HepG2 (cell line): ENCODE results near the gene DDX23. TPM values are rescaled to one million over a fixed set of nuclear protein-coding genes. Genes with fewer than 3 reads are reported as not detected.
A peak's percentile ranks its signal among the peaks of the same experiment; 100 is the strongest.

Experiments
- ADNP ChIP-seq: sonication (generic); formaldehyde crosslinking; IDR thresholded peaks from 2 replicates; pipeline ENCODE4 v1.4.0; 2020; ENCODE audit warnings: missing genetic modification reagents
- AHR ChIP-seq: IDR thresholded peaks from 2 replicates; pipeline ENCODE4 v1.6.1; 2018; ENCODE audit warnings: missing genetic modification reagents, missing compliant biosample characterization
- CEBPZ ChIP-seq: IDR thresholded peaks from 2 replicates; pipeline ENCODE4 v1.6.1; 2012; ENCODE audit warnings: low read length, improper control_type of control experiment
- ESRRA ChIP-seq: sonication (generic); formaldehyde crosslinking; IDR thresholded peaks from 2 replicates; pipeline ENCODE4 v1.5.1; 2020; ENCODE audit warnings: mild to moderate bottlenecking, low read depth, missing genetic modification reagents
- EZH2 ChIP-seq: conservative IDR thresholded peaks from 2 replicates; pipeline ENCODE4 v1.6.1; 2012; ENCODE audit warnings: mild to moderate bottlenecking, low read depth, low read length, moderate library complexity
- GLI4 ChIP-seq: sonication (generic); formaldehyde crosslinking; IDR thresholded peaks from 2 replicates; pipeline ENCODE4 v1.5.1; 2020; ENCODE audit warnings: missing genetic modification reagents, mild to moderate bottlenecking, moderate library complexity, borderline replicate concordance
- GMEB1 ChIP-seq: sonication (generic); formaldehyde crosslinking; IDR thresholded peaks from 2 replicates; pipeline ENCODE4 v1.5.1; 2020; ENCODE audit warnings: missing genetic modification reagents, mild to moderate bottlenecking, borderline replicate concordance
- MEIS2 ChIP-seq: sonication (generic); formaldehyde crosslinking; IDR thresholded peaks from 2 replicates; pipeline ENCODE4 v1.9.0; 2021; ENCODE audit warnings: mild to moderate bottlenecking, missing genetic modification reagents
- NFE2L1 ChIP-seq: sonication (generic); formaldehyde crosslinking; IDR thresholded peaks from 2 replicates; pipeline ENCODE4 v1.4.0; 2020; ENCODE audit warnings: missing genetic modification reagents, mild to moderate bottlenecking, borderline replicate concordance
- REL ChIP-seq: sonication (generic); formaldehyde crosslinking; conservative IDR thresholded peaks from 2 replicates; pipeline ENCODE4 v1.8.0; 2022; ENCODE audit warnings: mild to moderate bottlenecking, missing genetic modification reagents, moderate library complexity
- TEF ChIP-seq: sonication (generic); formaldehyde crosslinking; IDR thresholded peaks from 2 replicates; pipeline ENCODE4 v1.5.0; 2020; ENCODE audit warnings: missing genetic modification reagents
- ZEB1 ChIP-seq: IDR thresholded peaks from 2 replicates; pipeline ENCODE4 v1.6.1; 2012; ENCODE audit warnings: mild to moderate bottlenecking, low read depth, inconsistent platforms; ENCODE audit not compliant: insufficient replicate concordance
- ZNF138 ChIP-seq: sonication (generic); formaldehyde crosslinking; IDR thresholded peaks from 2 replicates; pipeline ENCODE4 v1.5.0; 2020; ENCODE audit warnings: mild to moderate bottlenecking, low read depth, missing genetic modification reagents
- polyA plus RNA-seq, 8 experiments: library from polyadenylated mRNA; depleted of rRNA in 3 of 8; stranded (reverse) in 7 of 8; unstranded in 1 of 8; fragments of >200 nt; fragmentation: Illumina TruSeq in 4 of 8; extraction: Trizol in 4 of 8; gene quantifications; 2 replicates each; pipeline versions ENCODE4 v1.2.1 to v1.2.3, GENCODE V29; 2011 to 2016; ENCODE audit warnings: low read depth in 4 of 8, missing spikeins in 1 of 8, mixed read lengths in 1 of 8; ENCODE audit not compliant: insufficient read depth in 1 of 8
- total RNA-seq, 5 experiments: library from RNA; depleted of rRNA; stranded (reverse); fragments of >200 nt; fragmentation: Illumina TruSeq; extraction: Trizol; gene quantifications; 2 replicates each; pipeline ENCODE4 v1.2.3, GENCODE V29; 2016; ENCODE audit warnings: low read depth in 1 of 5
- TF ChIP-seq, protein P1 (sequence below): sonication (generic); formaldehyde crosslinking; IDR thresholded peaks from 2 replicates; pipeline ENCODE4 v1.4.0; 2020; ENCODE audit warnings: mild to moderate bottlenecking, missing genetic modification reagents

The DDX23 gene
- total and polyA plus RNA-seq, 2 of the 13 experiments (the other 11 are each of a cell fraction or from before 2014, with no cell fraction given), result 35.7 to 90.0 TPM

DNA sequence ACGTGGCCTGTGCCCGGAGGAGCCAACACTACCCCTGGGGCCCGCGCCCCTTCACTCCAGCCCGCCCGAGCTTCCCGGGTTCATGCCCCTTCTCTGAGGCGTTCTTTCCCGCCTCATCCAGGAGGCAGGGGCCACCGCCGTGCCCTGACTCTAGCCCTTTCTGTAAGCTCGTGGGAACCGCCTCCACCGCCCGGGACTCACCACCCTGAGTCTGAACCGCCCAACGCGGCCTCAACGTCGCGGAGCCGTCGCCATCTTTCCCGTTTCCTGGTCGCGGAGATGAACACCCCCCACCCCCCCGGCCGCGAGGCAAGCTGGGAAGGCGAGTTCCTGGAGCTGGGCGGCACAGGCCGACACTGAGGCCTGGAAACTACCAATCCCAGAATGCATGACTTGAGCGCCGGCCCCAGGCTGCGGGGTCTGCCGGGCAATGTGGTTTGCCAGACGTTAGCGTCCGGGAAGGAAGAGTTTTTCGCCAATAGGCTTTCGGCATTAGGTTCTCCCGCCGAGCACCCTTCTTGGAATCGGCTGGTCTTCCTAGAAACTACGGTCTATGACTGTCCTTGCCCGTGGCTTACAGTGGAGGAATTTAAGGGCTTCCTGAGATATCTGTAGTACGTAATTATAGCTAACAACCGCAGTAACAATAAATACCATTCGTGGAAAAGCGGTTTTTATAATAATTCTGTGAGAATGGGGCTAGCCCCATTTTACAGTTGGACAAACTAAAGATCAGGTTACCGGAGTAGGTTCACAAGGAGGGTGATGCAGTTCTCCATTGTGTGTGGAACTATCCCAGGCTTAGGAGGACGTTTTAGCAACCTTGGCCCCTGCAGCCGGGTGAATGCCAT, at the start of gene DDX23 (continued):
- TF ChIP-seq, protein P1, sequence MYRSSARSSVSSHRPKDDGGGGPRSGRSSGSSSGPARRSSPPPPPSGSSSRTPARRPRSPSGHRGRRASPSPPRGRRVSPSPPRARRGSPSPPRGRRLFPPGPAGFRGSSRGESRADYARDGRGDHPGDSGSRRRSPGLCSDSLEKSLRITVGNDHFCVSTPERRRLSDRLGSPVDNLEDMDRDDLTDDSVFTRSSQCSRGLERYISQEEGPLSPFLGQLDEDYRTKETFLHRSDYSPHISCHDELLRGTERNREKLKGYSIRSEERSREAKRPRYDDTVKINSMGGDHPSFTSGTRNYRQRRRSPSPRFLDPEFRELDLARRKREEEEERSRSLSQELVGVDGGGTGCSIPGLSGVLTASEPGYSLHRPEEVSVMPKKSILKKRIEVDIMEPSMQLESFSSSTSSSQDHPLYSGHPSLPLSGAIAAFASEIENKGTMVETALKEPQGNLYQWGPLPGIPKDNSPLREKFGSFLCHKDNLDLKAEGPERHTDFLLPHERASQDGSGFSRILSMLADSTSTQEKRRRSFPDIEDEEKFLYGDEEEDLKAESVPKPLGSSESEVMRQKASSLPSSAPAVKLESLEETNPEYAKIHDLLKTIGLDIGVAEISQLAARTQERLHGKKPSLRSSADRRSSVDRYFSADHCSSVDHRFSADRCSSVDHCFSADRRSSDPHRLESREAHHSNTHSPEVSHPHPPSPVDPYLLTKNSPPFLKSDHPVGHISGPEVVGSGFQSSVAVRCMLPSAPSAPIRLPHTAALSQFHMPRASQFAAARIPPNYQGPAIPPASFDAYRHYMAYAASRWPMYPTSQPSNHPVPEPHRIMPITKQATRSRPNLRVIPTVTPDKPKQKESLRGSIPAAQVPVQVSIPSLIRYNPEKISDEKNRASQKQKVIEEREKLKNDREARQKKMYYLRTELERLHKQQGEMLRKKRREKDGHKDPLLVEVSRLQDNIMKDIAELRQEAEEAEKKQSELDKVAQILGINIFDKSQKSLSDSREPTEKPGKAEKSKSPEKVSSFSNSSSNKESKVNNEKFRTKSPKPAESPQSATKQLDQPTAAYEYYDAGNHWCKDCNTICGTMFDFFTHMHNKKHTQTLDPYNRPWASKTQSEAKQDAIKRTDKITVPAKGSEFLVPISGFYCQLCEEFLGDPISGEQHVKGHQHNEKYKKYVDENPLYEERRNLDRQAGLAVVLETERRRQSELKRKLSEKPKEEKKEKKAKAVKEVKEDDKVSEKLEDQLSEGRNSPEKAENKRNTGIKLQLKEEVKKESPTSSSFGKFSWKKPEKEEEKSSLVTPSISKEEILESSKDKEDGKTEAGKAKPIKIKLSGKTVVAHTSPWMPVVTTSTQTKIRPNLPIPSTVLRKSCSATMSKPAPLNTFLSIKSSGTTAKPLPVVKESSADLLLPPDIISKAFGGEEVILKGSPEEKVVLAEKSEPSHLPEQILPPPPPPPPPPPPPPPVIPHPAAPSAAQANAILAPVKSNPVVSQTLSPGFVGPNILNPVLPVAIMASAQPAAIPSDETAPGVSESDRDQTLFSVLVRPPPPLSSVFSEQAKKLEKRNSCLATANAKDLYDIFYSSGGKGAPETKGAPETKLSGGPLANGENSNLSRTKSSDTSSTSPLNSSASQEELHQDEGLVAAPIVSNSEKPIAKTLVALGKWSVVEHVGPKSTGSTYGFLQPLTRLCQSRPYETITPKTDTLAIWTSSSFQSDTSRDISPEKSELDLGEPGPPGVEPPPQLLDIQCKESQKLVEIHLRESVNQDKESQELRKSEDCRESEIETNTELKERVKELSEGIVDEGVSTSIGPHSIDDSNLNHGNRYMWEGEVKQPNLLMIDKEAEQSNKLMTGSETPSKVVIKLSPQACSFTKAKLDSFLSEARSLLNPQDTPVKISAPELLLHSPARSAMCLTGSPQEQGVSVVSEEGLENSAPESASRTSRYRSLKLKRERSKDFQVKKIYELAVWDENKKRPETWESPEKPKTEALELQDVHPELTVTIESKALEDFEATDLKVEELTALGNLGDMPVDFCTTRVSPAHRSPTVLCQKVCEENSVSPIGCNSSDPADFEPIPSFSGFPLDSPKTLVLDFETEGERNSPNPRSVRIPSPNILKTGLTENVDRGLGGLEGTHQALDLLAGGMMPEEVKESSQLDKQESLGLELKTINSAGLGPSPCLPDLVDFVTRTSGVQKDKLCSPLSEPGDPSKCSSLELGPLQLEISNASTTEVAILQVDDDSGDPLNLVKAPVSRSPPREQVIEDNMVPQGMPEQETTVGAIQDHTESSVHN (CRISPR knock-in tag), result no peak
- no peak for TF ChIP-seq CEBPZ
- peak; percentile 44 for TF ChIP-seq ZEB1
- no peak for TF ChIP-seq ADNP
- TF ChIP-seq AHR (CRISPR knock-in tag), result peak; percentile 45; the same call in 1 of the 2 replicates
- TF ChIP-seq NFE2L1 (CRISPR knock-in tag), result no peak
- no peak for TF ChIP-seq REL (CRISPR knock-in tag)
- no peak for TF ChIP-seq EZH2
- no peak for TF ChIP-seq MEIS2 (CRISPR knock-in tag)
- TF ChIP-seq ZNF138 (CRISPR knock-in tag), result no peak
- TF ChIP-seq GMEB1, result peak; percentile 95
- TF ChIP-seq GLI4 (CRISPR knock-in tag), result peak; percentile 92
- TF ChIP-seq ESRRA (CRISPR knock-in tag), result 0 out of 2 replicates have a peak, but pooled peaks have one; percentile 28
- no peak for TF ChIP-seq TEF (CRISPR knock-in tag)
